GM12878 (cell line): ENCODE results near the gene CLTCL1.

ENCODE experiments used
- ATF3 ChIP-seq: IDR thresholded peaks from 2 replicates; pipeline ENCODE4 v1.6.1; 2011; ENCODE audit warnings: low read depth, mild to moderate bottlenecking, low read length, moderate library complexity, borderline replicate concordance; ENCODE audit errors: extremely low read depth
- BHLHE40 ChIP-seq, 2 experiments: fragments of 450-650 bp in 1 of 2; IDR thresholded peaks; 2 replicates each; pipeline ENCODE4 v1.6.1; 2011 to 2017; ENCODE audit warnings: low read depth in 2 of 2, borderline replicate concordance in 1 of 2, improper control_type of control experiment in 1 of 2, low read length in 1 of 2, mild to moderate bottlenecking in 1 of 2
- CBFB ChIP-seq: IDR thresholded peaks from 2 replicates; pipeline ENCODE4 v1.6.1; 2016; ENCODE audit warnings: antibody characterized with exemption, low read depth
- DPF2 ChIP-seq: fragments of 450-650 bp; IDR thresholded peaks from 2 replicates; pipeline ENCODE4 v1.6.1; 2017; ENCODE audit warnings: mild to moderate bottlenecking
- EZH2 ChIP-seq: IDR thresholded peaks from 2 replicates; pipeline ENCODE4 v1.6.1; 2012; ENCODE audit warnings: low read depth, mild to moderate bottlenecking, control low read depth, inconsistent platforms, low read length, borderline replicate concordance; ENCODE audit not compliant: control insufficient read depth
- PRDM15 ChIP-seq: fragments of 450-650 bp; formaldehyde crosslinking; IDR thresholded peaks from 2 replicates; pipeline ENCODE4 v1.4.0; 2020; ENCODE audit warnings: mild to moderate bottlenecking, moderate library complexity
- RCOR1 ChIP-seq: conservative IDR thresholded peaks from 2 replicates; pipeline ENCODE4 v1.6.1; 2012; ENCODE audit warnings: low read depth, low read length, improper control_type of control experiment
- TAF1 ChIP-seq: IDR thresholded peaks from 2 replicates; pipeline ENCODE4 v1.6.1; 2011; ENCODE audit warnings: mild to moderate bottlenecking, low read depth, low read length, borderline replicate concordance
- WRNIP1 ChIP-seq: IDR thresholded peaks from 2 replicates; pipeline ENCODE4 v1.6.1; 2011; ENCODE audit warnings: low read depth, low read length, improper control_type of control experiment, borderline replicate concordance
- YY1 ChIP-seq: IDR thresholded peaks from 2 replicates; pipeline ENCODE4 v1.6.1; 2011; ENCODE audit warnings: low read depth, mild to moderate bottlenecking, low read length
- ZNF274 ChIP-seq: IDR thresholded peaks from one replicate; pipeline ENCODE4 v1.8.0; 2011; ENCODE audit not compliant: insufficient read length, insufficient read depth
- TF ChIP-seq, protein P1 (sequence below), 3 experiments: IDR thresholded peaks in 2 of 3; conservative IDR thresholded peaks in 1 of 3; 2 replicates each; pipeline ENCODE4 v1.5.1; 2011; ENCODE audit warnings: low read depth in 3 of 3, low read length in 3 of 3, mild to moderate bottlenecking in 3 of 3, control low read depth in 2 of 3, moderate library complexity in 2 of 3, inconsistent platforms in 1 of 3, mixed read lengths in 1 of 3; ENCODE audit not compliant: control insufficient read depth in 2 of 3, insufficient read depth in 1 of 3; ENCODE audit errors: extremely low read depth in 1 of 3
- TF ChIP-seq, protein P2 (sequence below): fragments of 450-650 bp; IDR thresholded peaks from 2 replicates; pipeline ENCODE4 v1.6.1; 2017; ENCODE audit warnings: mild to moderate bottlenecking, low read depth, inconsistent platforms; ENCODE audit not compliant: poor library complexity, severe bottlenecking

- TF ChIP-seq, protein P1, sequence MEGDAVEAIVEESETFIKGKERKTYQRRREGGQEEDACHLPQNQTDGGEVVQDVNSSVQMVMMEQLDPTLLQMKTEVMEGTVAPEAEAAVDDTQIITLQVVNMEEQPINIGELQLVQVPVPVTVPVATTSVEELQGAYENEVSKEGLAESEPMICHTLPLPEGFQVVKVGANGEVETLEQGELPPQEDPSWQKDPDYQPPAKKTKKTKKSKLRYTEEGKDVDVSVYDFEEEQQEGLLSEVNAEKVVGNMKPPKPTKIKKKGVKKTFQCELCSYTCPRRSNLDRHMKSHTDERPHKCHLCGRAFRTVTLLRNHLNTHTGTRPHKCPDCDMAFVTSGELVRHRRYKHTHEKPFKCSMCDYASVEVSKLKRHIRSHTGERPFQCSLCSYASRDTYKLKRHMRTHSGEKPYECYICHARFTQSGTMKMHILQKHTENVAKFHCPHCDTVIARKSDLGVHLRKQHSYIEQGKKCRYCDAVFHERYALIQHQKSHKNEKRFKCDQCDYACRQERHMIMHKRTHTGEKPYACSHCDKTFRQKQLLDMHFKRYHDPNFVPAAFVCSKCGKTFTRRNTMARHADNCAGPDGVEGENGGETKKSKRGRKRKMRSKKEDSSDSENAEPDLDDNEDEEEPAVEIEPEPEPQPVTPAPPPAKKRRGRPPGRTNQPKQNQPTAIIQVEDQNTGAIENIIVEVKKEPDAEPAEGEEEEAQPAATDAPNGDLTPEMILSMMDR (IDR thresholded peaks at IDR 0.05 in 2 of 3, conservative IDR thresholded peaks at IDR 0.05 in 1 of 3; ENCODE audit: control insufficient read depth in 2 of 3, extremely low read depth in 1 of 3, insufficient read depth in 1 of 3, low read depth in 3 of 3, low read length in 3 of 3), result no peak
- TF ChIP-seq TAF1 (no peak), ATF3 (no peak), DPF2 (no peak), ZNF274 (no peak), WRNIP1 (no peak), EZH2 (no peak), YY1 (no peak), PRDM15 (CRISPR knock-in tag) (no peak), BHLHE40 (IDR thresholded peaks at IDR 0.05; ENCODE audit: borderline replicate concordance in 1 of 2, low read depth in 2 of 2, low read length in 1 of 2) (no peak), RCOR1 (no peak), CBFB (no peak)
- TF ChIP-seq, protein P2, sequence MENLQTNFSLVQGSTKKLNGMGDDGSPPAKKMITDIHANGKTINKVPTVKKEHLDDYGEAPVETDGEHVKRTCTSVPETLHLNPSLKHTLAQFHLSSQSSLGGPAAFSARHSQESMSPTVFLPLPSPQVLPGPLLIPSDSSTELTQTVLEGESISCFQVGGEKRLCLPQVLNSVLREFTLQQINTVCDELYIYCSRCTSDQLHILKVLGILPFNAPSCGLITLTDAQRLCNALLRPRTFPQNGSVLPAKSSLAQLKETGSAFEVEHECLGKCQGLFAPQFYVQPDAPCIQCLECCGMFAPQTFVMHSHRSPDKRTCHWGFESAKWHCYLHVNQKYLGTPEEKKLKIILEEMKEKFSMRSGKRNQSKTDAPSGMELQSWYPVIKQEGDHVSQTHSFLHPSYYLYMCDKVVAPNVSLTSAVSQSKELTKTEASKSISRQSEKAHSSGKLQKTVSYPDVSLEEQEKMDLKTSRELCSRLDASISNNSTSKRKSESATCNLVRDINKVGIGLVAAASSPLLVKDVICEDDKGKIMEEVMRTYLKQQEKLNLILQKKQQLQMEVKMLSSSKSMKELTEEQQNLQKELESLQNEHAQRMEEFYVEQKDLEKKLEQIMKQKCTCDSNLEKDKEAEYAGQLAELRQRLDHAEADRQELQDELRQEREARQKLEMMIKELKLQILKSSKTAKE, result no peak
Observed at GRCh38 chr22:19260804-19261203, 30.7 kb downstream of the CLTCL1 start.
